Upper lobe of left lung (tissue), 6 donors: ENCODE data around the gene RNF10. TPM values are rescaled to one million over a fixed set of nuclear protein-coding genes. Genes with fewer than 3 reads are reported as not detected.

ENCODE experiments used
- ATAC-seq, 2 donors: fragments of 200-7000 bp; cut with Tn5 transposase; one replicate each; pipeline ENCODE4 v1.9.1; 2022; ENCODE audit warnings: mild to moderate bottlenecking in 2 of 2, moderate library complexity in 2 of 2; ENCODE audit not compliant: low FRiP score in 2 of 2
- DNase-seq, 2 donors: peaks; one replicate each; pipeline ENCODE4 v3.0.0-alpha.2; 2019 to 2020
- H3K27ac ChIP-seq, 4 donors: fragments of 200-600 bp; sonication (generic); one replicate each; pipeline ENCODE4 v1.5.1; 2016 to 2019
- H3K27me3 ChIP-seq, 4 donors: fragments of 200-600 bp; sonication (generic); one replicate each; pipeline ENCODE4 v1.5.1; 2017 to 2019
- H3K36me3 ChIP-seq, 4 donors: fragments of 200-600 bp; sonication (generic); one replicate each; pipeline ENCODE4 v1.5.1; 2016 to 2019
- H3K4me1 ChIP-seq, 4 donors: fragments of 200-600 bp; sonication (generic); one replicate each; pipeline ENCODE4 v1.5.1; 2018 to 2019
- H3K4me3 ChIP-seq, 4 donors: fragments of 200-600 bp; sonication (generic); one replicate each; pipeline ENCODE4 v1.5.1; 2017 to 2019; ENCODE audit warnings: mild to moderate bottlenecking in 2 of 4, moderate library complexity in 1 of 4
- H3K9me3 ChIP-seq, 4 donors: fragments of 200-600 bp; sonication (generic); one replicate each; pipeline ENCODE4 v1.5.1; 2018 to 2019
- CTCF ChIP-seq, 6 experiments: fragments of 450-650 bp in 4 of 6; fragments of 200-600 bp in 2 of 6; sonication (generic) in 2 of 6; IDR thresholded peaks; one replicate each; pipeline ENCODE4 v1.5.1; 2016 to 2019; ENCODE audit warnings: antibody characterized with exemption in 6 of 6
- EP300 ChIP-seq, 4 donors: sonication (generic); formaldehyde crosslinking; IDR thresholded peaks; one replicate each; pipeline ENCODE4 v1.5.1; 2017; ENCODE audit warnings: antibody characterized with exemption in 4 of 4, control low read depth in 2 of 4
- POLR2A ChIP-seq, 4 donors: fragments of 450-650 bp; IDR thresholded peaks; one replicate each; pipeline ENCODE4 v1.5.1; 2016 to 2017; ENCODE audit warnings: antibody characterized with exemption in 4 of 4, mild to moderate bottlenecking in 2 of 4
- POLR2AphosphoS5 ChIP-seq, 2 donors: sonication (generic); formaldehyde crosslinking; IDR thresholded peaks; one replicate each; pipeline ENCODE4 v1.5.1; 2017; ENCODE audit warnings: antibody characterized with exemption in 2 of 2
- WGBS, 2 donors: methylation state at CpG; one replicate each; pipeline ENCODE4 v1.1.5; 2017 to 2018; 5-methylcytosine and 5-hydroxymethylcytosine counted together
- total RNA-seq, 6 donors: library from RNA; depleted of rRNA in 4 of 6; stranded (reverse); fragments of >200 nt in 4 of 6; gene quantifications; one replicate each; pipeline versions ENCODE4 v1.1.0 to v1.2.1, GENCODE V29; 2016 to 2021
- donor health status: DM: no; HTN: no; CAD: no; lungs with moderate emphysema.
- donor health status: DM: no; HTN: yes; CAD: no; lungs with severe emphysema.

RNF10 gene
- total RNA-seq, 6 donors from 2014 or later: 189 to 456 (median 243) TPM

- Histone ChIP-seq H3K4me1 (peaks cover 18 to 26% (median 22%) of the 10 kb centered on the region in 4 donors), H3K4me3 (peak overlapping the region; percentile 88 to 99 (median 97)), H3K27me3 (no peaks in the 10 kb centered on the region), H3K9me3 (no peaks in the 10 kb centered on the region), H3K27ac (peak overlapping the region; percentile 81 to 96 (median 90)), H3K36me3 (peaks cover 0 to 29% (median 10%) of the 10 kb centered on the region in 4 donors)
- DNase-seq (peak; percentile 58 to 67), ATAC-seq (peak; percentile 75 to 84)
- TF ChIP-seq EP300 (IDR thresholded peaks at IDR 0.05) (no peak), CTCF (IDR thresholded peaks at IDR 0.05) (no peak), POLR2A (IDR thresholded peaks at IDR 0.05) (no peak), POLR2AphosphoS5 (IDR thresholded peaks at IDR 0.05) (no peak)
- 1% methylated on average over 31 to 47 of the region's 47 CpGs for WGBS, 2 donors
Observed at GRCh38 chr12:120496413-120497340, 37.5 kb upstream of the RNF10 start.

GRCh38 chr12:120497524-120498150 lies 36.5 kb upstream of the RNF10 start:
- no peak for TF ChIP-seq POLR2AphosphoS5 (IDR thresholded peaks at IDR 0.05)
- no peak for TF ChIP-seq EP300 (IDR thresholded peaks at IDR 0.05)
- TF ChIP-seq CTCF (IDR thresholded peaks at IDR 0.05): no peak
- no peak for TF ChIP-seq POLR2A (IDR thresholded peaks at IDR 0.05)
- ATAC-seq: no peak
- WGBS, 2 donors: 32 to 35% methylated on average over 9 of the region's 9 CpGs

GRCh38 chr12:120498870-120499515 lies 35.2 kb upstream of the RNF10 start:
- DNase-seq (no peak), ATAC-seq (no peak)
- H3K4me3 ChIP-seq: no peak overlapping the region
- H3K36me3 ChIP-seq: peaks cover 5 to 50% (median 18%) of the 10 kb centered on the region in 4 donors
- no peak overlapping the region for H3K27ac ChIP-seq
- 84 to 90% methylated on average over 3 of the region's 3 CpGs for WGBS, 2 donors
- no peaks in the 10 kb centered on the region for H3K27me3 ChIP-seq
- H3K9me3 ChIP-seq: no peaks in the 10 kb centered on the region
- H3K4me1 ChIP-seq: peaks cover 18 to 26% (median 22%) of the 10 kb centered on the region in 4 donors
- no peak for TF ChIP-seq EP300 (IDR thresholded peaks at IDR 0.05)

More at GRCh38 chr12:120497524-120498150, 36.5 kb upstream of the RNF10 start:
- H3K27ac ChIP-seq: peak overlapping the region in 3 of 4 donors; percentile 87 to 96 (median 92)
- DNase-seq: no peak
- peak overlapping the region in 3 of 4 donors; percentile 88 to 99 (median 99) for H3K4me3 ChIP-seq
- no peaks in the 10 kb centered on the region for H3K9me3 ChIP-seq
- H3K27me3 ChIP-seq: no peaks in the 10 kb centered on the region
- H3K36me3 ChIP-seq: peaks cover 0 to 36% (median 11%) of the 10 kb centered on the region in 4 donors
- peaks cover 18 to 26% (median 22%) of the 10 kb centered on the region in 4 donors for H3K4me1 ChIP-seq

GRCh38 chr12:120500581-120500980 lies 33.6 kb upstream of the RNF10 start:
- H3K9me3 ChIP-seq: no peaks in the 10 kb centered on the region
- H3K4me3 ChIP-seq: no peak overlapping the region
- H3K27ac ChIP-seq: no peak overlapping the region
- no peak for DNase-seq
- ATAC-seq: no peak
- TF ChIP-seq EP300 (IDR thresholded peaks at IDR 0.05): no peak
- TF ChIP-seq CTCF (IDR thresholded peaks at IDR 0.05): no peak
- no peak for TF ChIP-seq POLR2A (IDR thresholded peaks at IDR 0.05)
- no peak for TF ChIP-seq POLR2AphosphoS5 (IDR thresholded peaks at IDR 0.05)
- no peaks in the 10 kb centered on the region for H3K27me3 ChIP-seq
- peaks cover 14 to 18% (median 16%) of the 10 kb centered on the region in 4 donors for H3K4me1 ChIP-seq
- 85 to 92% methylated on average over 1 of the region's 1 CpG for WGBS, 2 donors
- peaks cover 8 to 64% (median 23%) of the 10 kb centered on the region in 4 donors for H3K36me3 ChIP-seq

- 86 to 89% methylated on average over 2 to 4 of the region's 4 CpGs for WGBS, 2 donors
- no peak overlapping the region for H3K27ac ChIP-seq
- no peak overlapping the region for H3K4me3 ChIP-seq
- TF ChIP-seq POLR2AphosphoS5 (IDR thresholded peaks at IDR 0.05): no peak
- TF ChIP-seq EP300 (IDR thresholded peaks at IDR 0.05): no peak
- no peak for TF ChIP-seq POLR2A (IDR thresholded peaks at IDR 0.05)
- TF ChIP-seq CTCF (IDR thresholded peaks at IDR 0.05): no peak
- H3K27me3 ChIP-seq: no peaks in the 10 kb centered on the region
- no peak for ATAC-seq
- H3K36me3 ChIP-seq: peaks cover 10 to 74% (median 30%) of the 10 kb centered on the region in 4 donors
- no peaks in the 10 kb centered on the region for H3K4me1 ChIP-seq
- no peak for DNase-seq
- H3K9me3 ChIP-seq: no peaks in the 10 kb centered on the region
Observed at GRCh38 chr12:120504587-120504986, 29.6 kb upstream of the RNF10 start.
